ENCODE measurements around the gene TMEM271. TPM values are rescaled to one million over a fixed set of nuclear protein-coding genes. Genes with fewer than 3 reads are reported as not detected.

The TMEM271 gene
- total RNA-seq, 6 experiments from 2014 or later, result not detected

DNA sequence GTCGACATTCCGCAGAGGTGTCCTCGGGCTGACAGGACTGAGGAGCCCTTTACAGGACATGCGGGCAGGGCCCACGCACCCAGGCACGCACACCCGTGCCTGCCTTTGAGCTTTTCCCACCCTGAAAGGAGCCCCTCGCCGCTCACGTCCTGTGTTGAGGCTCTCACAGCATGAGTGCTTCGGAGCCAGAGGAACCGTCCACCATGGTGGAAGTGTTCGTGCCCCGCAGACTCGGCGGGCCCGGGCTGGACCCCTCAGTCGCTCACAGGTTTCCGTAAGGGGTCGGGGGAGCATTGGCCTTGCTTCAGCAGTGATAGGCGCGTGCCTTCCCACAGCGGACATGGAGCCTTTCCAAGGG is 40.2 kb downstream of the TMEM271 start:
- Mint-ChIP-seq H3K27ac (no peak overlapping the region), H3K36me3 (ENCODE audit: low read depth) (peaks cover 49% of the 10 kb centered on the region), H3K4me3 (no peak overlapping the region), H3K9me3 (peaks cover 7% of the 10 kb centered on the region), H3K27me3 (ENCODE audit: insufficient read depth) (no peaks in the 10 kb centered on the region; the same call in 1 of the 2 replicates), H3K4me1 (ENCODE audit: low read depth) (no peaks in the 10 kb centered on the region)
- TF ChIP-seq, protein P1, sequence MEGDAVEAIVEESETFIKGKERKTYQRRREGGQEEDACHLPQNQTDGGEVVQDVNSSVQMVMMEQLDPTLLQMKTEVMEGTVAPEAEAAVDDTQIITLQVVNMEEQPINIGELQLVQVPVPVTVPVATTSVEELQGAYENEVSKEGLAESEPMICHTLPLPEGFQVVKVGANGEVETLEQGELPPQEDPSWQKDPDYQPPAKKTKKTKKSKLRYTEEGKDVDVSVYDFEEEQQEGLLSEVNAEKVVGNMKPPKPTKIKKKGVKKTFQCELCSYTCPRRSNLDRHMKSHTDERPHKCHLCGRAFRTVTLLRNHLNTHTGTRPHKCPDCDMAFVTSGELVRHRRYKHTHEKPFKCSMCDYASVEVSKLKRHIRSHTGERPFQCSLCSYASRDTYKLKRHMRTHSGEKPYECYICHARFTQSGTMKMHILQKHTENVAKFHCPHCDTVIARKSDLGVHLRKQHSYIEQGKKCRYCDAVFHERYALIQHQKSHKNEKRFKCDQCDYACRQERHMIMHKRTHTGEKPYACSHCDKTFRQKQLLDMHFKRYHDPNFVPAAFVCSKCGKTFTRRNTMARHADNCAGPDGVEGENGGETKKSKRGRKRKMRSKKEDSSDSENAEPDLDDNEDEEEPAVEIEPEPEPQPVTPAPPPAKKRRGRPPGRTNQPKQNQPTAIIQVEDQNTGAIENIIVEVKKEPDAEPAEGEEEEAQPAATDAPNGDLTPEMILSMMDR (IDR thresholded peaks at IDR 0.05), result no peak
- no peak for DNase-seq

DNA sequence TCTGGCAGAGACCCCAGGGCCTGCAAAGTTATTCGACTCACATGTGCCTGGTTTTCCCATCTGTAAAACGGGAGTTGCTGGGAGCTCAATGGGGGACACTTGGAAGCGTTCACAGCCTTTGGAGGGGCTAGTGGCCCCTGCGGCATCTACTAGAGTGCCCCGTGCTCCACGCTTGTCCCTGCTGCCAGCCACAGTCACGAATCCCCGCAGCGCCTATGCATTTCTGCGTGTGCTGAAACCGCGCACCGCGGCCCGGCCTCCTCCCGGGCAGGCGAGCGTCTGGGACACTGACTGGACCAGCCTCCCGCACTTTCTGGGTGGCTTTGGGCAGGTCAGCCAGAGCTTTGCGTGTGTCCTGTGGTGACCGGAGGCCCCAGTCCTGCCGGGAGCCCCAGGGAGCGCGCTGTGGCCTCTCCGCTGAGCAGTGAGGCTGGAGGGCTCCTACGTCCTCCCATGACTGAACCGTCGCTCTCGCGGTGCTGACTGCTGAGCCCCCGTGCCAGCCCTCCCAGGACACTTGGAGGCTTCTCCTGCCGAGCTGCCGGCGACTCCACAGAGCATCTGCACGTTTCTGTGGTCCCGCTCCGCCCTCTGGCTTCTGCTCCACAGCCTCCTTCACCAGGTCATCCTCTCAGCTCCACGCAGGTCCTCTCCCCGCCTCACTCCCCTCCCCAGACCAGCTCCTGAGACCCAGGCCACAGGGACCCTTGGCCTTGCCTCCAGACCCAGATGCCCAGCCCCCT is 40.7 kb downstream of the TMEM271 start:
- H3K36me3 Mint-ChIP-seq (ENCODE audit: low read depth), result peaks cover 54% of the 10 kb centered on the region
- H3K4me3 Mint-ChIP-seq, result no peak overlapping the region
- H3K4me1 Mint-ChIP-seq (ENCODE audit: low read depth), result no peaks in the 10 kb centered on the region

DNA sequence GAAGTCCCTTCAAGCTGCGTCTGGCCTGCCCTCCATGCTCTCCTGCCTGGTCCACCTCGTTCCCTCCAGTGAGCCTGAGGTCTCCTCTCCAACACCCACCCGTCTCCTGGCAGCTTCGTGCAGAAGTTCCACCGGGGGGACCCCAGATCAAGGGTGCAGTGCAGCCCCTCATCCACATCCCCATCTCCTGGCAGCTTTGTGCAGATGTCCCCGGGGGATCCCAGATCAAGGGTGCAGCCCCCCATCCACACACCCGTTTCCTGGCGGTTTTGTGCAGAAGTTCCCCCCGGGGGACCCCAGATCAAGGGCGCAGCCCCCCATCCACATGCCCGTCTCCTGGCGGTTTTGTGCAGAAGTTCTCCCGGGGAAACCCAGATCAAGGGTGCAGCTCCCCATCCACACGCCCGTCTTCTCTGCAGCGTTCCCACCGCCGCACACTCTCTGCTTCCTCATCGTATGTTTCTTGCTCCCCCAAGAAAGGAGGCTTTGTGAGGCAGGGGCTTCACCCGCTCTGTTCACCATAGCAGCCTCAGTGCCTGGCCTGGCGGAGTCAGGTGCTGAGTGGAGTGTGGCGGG is 41.4 kb downstream of the TMEM271 start:
- H3K4me1 Mint-ChIP-seq (ENCODE audit: low read depth), result no peaks in the 10 kb centered on the region
- no peak for DNase-seq
- H3K36me3 Mint-ChIP-seq (ENCODE audit: low read depth), result peaks cover 61% of the 10 kb centered on the region
- H3K9me3 Mint-ChIP-seq, result peaks cover 7% of the 10 kb centered on the region
- no peak overlapping the region for H3K27ac Mint-ChIP-seq
- H3K4me3 Mint-ChIP-seq, result no peak overlapping the region
- TF ChIP-seq, protein P1 (IDR thresholded peaks at IDR 0.05), result no peak
- no peaks in the 10 kb centered on the region; the same call in 1 of the 2 replicates for H3K27me3 Mint-ChIP-seq (ENCODE audit: insufficient read depth)

More for the DNA sequence above, 40.7 kb downstream of the TMEM271 start:
- DNase-seq, result no peak
- TF ChIP-seq, protein P1 (IDR thresholded peaks at IDR 0.05), result no peak
- Mint-ChIP-seq H3K9me3 (peaks cover 7% of the 10 kb centered on the region), H3K27me3 (ENCODE audit: insufficient read depth) (no peaks in the 10 kb centered on the region; the same call in 1 of the 2 replicates), H3K27ac (no peak overlapping the region)

GRCh38 chr4:534101-534575 is 42.0 kb downstream of the TMEM271 start:
- no peaks in the 10 kb centered on the region for H3K4me1 Mint-ChIP-seq (ENCODE audit: low read depth)

GRCh38 chr4:533318-534100 is 42.6 kb downstream of the TMEM271 start:
- TF ChIP-seq, protein P1 (IDR thresholded peaks at IDR 0.05), result no peak
- Mint-ChIP-seq H3K4me3 (no peak overlapping the region), H3K27me3 (ENCODE audit: insufficient read depth) (no peaks in the 10 kb centered on the region; the same call in 1 of the 2 replicates), H3K4me1 (ENCODE audit: low read depth) (no peaks in the 10 kb centered on the region), H3K36me3 (ENCODE audit: low read depth) (peaks cover 52% of the 10 kb centered on the region), H3K9me3 (peaks cover 7% of the 10 kb centered on the region), H3K27ac (no peak overlapping the region)
- DNase-seq, result no peak

More at GRCh38 chr4:534101-534575, 42.0 kb downstream of the TMEM271 start:
- TF ChIP-seq, protein P1 (IDR thresholded peaks at IDR 0.05), result no peak
- peaks cover 58% of the 10 kb centered on the region for H3K36me3 Mint-ChIP-seq (ENCODE audit: low read depth)
- H3K4me3 Mint-ChIP-seq, result no peak overlapping the region
- no peak for DNase-seq
- no peak overlapping the region for H3K27ac Mint-ChIP-seq
- H3K27me3 Mint-ChIP-seq (ENCODE audit: insufficient read depth), result no peaks in the 10 kb centered on the region; the same call in 1 of the 2 replicates
- H3K9me3 Mint-ChIP-seq, result peaks cover 7% of the 10 kb centered on the region

All from HFFc6 (cell line).